ENCODE results near the gene RBFOX1.

RBFOX1 gene

GRCh38 chr16:7332611-7333010 lies at the start of gene RBFOX1:
Gene RBFOX1 (plus strand): TSS chr16:7332845.
- no peak for DNase-seq

DNA sequence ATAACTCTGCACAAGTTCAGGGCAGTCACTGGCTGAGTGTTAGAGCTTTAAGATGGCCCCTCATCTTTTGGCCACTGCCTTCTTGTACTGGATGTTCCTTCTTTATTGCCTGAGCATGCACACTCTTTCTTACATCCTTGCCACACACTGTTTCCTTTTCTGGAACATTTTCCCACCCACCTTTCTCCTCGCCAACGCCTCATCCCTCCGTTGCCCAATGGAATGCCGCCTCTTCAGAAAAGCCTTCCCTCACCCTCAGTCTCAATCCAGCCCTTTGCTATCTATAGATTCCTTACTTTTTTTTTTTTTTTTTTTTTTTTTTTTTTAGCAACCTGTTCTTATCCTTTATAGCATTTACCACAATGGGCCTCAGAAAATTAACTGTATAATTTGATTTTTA lies 47.9 kb upstream of the RBFOX1 start:
- no peak for DNase-seq

- DNase-seq: no peak
These were observed 47.1 kb upstream of the RBFOX1 start for GRCh38 chr16:7285520-7285919.

GRCh38 chr16:7289299-7289698 lies 43.3 kb upstream of the RBFOX1 start:
- no peak for DNase-seq

DNA sequence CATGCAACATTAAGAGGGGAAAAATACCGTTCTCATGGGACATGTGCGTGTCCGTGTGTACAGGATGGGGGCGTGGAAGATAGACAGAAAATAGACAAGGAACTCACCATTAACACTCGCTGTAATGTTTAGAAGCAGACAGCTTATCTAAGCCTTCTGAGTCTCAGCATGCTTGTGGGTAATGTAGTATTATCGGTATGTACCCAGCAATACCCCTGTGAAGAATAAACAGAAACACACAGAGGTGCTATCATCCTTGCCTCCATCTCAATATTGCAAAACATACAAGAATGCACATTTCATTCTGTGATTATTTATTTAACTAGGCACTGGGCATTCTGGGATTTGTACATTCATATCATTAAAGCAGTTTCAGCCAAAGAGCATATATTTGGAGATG lies 42.0 kb upstream of the RBFOX1 start:
- no peak for DNase-seq

GRCh38 chr16:7294020-7294419 lies 38.6 kb upstream of the RBFOX1 start:
- no peak for DNase-seq

DNA sequence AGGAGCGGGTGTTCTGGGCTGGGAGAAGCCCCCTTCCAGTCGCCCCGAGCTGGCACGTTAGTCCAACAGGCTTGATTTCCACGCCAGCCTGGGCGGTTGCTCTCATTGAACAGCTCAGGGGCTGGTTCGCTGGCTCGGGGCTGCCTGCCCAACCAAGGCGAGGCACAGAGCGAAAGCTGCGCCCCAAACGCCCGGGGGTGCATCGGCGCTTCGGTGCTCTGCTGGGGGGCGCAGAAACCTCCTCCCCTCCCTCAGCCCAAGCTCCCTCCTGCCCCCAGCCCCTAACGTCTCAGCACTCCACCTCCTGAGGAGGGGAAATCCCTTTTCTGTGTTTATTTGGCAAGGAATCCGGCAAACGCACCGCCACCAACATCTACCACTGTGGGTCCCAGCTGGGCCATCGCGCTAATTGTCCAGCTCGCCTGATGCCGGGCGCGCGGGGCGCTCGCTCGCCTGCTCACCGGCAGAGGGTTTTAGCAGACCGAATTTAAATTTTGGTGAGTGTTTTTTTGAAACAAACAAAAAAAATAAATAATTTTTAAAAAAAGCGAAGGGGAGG lies 29.5 kb upstream of the RBFOX1 start:
- peak; percentile 11 for DNase-seq

DNA sequence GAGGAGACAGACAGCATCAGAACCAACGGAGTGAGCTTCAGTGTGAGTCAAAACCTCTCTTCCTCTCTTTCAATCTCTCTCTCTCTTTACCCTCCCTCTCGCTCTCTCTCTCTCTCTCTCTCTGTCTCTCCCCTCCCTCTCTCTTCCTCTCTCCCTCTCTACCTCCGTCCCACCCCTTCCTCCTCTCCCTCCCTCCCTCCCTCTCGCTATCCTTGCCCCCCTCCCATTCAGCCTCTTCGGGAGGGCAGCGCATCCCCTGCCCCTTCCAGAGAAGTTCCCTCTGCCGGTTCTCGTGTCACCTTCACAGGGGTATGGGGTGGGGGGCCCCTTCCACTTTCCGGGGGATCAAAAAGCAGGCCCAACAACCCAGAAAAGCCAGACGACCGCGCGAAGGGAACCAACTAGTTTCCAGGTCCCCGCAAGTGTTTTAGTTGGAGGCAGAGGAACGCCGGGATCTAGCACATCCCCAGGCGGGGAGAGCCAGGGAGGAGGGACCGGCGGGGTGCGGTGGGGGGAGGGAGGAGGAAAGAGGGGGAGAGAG lies 28.9 kb upstream of the RBFOX1 start:
- no peak for DNase-seq

GRCh38 chr16:7304279-7304678 lies 28.4 kb upstream of the RBFOX1 start:
- DNase-seq: no peak

- DNase-seq: no peak
These were observed 27.7 kb upstream of the RBFOX1 start for GRCh38 chr16:7304958-7305357.

- DNase-seq: no peak
These were observed 19.5 kb upstream of the RBFOX1 start for GRCh38 chr16:7313170-7313569.

GRCh38 chr16:7314163-7314562 lies 18.5 kb upstream of the RBFOX1 start:
- no peak for DNase-seq

DNA sequence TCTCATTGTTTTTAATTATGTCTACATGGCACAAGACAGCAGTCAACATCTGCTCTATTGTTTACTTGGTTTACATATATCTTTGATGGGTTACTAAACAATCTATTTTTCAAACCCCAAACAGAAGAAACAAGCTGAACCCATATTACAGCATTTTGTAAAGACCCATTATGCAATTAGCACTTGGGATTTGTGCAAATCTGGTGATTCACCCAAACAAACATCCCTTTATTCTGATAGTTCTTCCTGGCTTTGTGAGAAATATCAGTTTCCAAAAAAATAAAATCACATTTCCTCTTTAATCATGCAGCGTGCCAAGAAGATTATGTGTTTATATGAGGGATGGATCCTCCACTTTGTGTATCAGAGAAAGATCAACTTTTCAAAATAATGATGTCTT lies 16.8 kb upstream of the RBFOX1 start:
- DNase-seq: peak; percentile 75

DNA sequence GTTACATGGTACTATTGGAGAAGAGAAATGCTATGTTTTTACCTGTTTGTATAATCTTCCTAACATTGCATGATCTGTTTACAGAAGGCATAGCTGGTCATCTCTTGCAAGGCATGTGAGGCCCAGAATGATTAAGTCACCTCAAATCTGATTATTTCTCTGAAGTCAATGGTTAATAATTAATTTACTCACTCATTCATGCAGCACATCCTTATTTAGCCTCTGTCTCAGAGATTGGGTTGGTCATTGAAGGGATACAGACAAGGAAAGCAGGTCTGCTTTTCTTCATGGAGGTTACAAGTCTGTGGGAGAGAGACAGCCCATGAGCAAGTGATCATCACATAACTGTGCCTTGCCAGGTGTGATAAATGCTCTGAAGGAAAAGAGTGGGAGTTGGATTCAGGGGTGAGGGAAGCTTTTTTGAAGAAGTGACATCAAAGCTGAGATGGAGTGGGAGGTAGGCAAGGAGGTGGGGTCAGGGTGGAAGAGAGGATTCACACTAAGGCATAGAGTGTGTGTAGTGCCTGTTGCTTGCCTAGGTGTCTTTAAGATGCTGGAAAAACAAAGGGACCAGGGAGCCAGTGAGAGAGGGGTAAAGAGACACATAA lies 16.3 kb upstream of the RBFOX1 start:
- DNase-seq: no peak

DNA sequence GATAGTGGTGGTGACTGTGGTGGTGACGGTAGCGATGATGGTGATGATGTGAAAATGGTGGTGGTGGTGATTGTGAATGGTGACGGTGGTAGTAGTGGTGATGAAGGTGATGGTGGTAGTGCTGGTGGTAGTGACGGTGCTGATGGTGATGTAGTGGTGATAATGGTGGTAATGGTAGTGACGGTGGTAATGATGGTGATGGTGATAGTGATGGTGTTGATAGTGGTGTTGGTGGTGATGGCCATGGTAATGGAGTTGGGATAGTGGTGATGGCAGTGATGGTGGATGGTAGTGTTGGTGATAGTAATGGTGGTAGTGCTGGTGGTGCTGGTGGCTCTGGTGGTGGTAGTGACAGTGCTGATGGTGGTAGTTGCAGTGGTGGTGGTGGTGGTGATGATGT lies 14.7 kb upstream of the RBFOX1 start:
- DNase-seq: no peak

DNA sequence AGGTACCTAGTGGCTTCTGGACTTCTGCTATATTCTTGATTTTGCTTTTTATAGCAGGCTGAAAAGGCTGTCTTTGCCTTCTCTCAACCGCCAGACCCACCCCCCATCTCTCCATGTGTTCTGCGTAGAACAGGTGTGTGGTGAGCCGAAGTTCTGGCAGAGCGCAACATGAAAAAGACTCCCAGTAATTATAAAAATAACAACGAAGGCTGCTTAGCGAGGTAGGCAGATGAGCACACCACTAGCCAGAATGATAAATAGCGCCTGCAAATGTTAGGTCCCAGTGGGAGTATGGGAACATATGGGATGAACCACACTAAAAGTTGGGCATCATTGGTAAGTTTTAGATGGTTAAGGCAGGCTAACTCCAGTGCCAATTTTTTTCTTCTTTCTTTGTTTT lies 14.0 kb upstream of the RBFOX1 start:
- DNase-seq: no peak

GRCh38 chr16:7319514-7319913 lies 13.1 kb upstream of the RBFOX1 start:
- no peak for DNase-seq

DNA sequence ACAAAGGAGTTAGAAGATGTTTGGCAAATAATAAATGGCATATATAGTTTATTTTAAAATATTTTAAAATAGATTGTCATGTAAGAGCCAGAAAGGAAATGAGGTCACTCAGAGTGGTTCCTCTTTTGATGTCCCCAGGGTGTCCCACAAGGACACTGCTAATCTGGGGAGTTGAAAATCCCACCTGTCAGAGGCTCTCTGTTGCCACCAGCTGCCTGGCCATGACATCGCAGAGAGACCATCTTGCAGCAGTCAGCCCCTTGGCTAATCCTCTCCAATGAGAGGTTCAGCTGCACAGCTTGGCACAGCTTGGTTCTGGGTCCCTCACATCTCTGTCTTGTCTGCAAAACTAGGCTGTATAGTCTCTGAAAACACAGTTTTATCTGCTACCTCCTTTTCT lies 11.0 kb upstream of the RBFOX1 start:
- no peak for DNase-seq

- no peak for DNase-seq
These were observed 8.3 kb upstream of the RBFOX1 start for GRCh38 chr16:7324321-7324720.

DNA sequence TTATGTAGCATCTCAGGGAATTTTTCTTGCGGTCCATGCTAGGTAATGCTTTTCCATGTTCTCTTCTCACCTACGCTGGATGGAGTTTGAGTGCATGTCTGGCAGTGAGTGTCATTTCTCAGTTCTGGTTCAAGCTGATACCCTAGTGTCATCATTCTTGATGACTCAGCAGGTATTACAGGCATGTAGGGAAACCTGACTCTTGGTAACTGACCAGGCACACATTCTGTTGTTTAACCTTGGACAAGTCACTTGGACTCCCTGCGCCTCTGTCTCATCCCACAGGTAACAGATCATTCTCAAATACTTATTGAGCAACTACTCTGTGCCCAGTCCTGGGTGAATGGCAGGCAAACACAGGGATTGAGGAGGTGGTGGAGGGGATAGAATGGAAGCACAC lies 6.8 kb upstream of the RBFOX1 start:
- DNase-seq: no peak

- no peak for DNase-seq
These were observed 1.9 kb upstream of the RBFOX1 start for GRCh38 chr16:7330709-7331108.

- DNase-seq: no peak
These were observed 648 bp upstream of the RBFOX1 start for GRCh38 chr16:7331997-7332396.

- no peak for DNase-seq
These were observed 608 bp downstream of the RBFOX1 start for GRCh38 chr16:7333180-7333725.

GRCh38 chr16:7334801-7335560 lies 2.3 kb downstream of the RBFOX1 start:
- DNase-seq: no peak

All from NCI-H774 (cell line).